Fibroblast of skin of left quadriceps (primary cell): ENCODE measurements around the gene GLCCI1.
A peak's percentile ranks its signal among the peaks of the same experiment; 100 is the strongest.
"Not testable (repeated sequence)": the region's sequence is repeated elsewhere in the genome, so short reads cannot be mapped to it uniquely, and the experiment has no call there.

Experiments used
- DNase-seq, 2 experiments: peaks; one replicate each; pipeline ENCODE4 v3.0.0-alpha.2; 2013; ENCODE audit warnings: low read depth in 2 of 2

GLCCI1 gene

GRCh38 chr7:8051373-8051772 is 82.8 kb downstream of the GLCCI1 start:
- no peak for DNase-seq

GRCh38 chr7:8051998-8052397 is 83.4 kb downstream of the GLCCI1 start:
- DNase-seq, result no peak

- DNase-seq, result no peak
These were observed 84.2 kb downstream of the GLCCI1 start for GRCh38 chr7:8052824-8053223.

GRCh38 chr7:8056439-8056838 is 87.8 kb downstream of the GLCCI1 start:
- no peak for DNase-seq

GRCh38 chr7:8057566-8057965 is 89.0 kb downstream of the GLCCI1 start:
- no peak for DNase-seq

GRCh38 chr7:8058322-8058721 is 89.7 kb downstream of the GLCCI1 start:
- no peak for DNase-seq

GRCh38 chr7:8058852-8059251 is 90.3 kb downstream of the GLCCI1 start:
- DNase-seq, result no peak

GRCh38 chr7:8060241-8060640 is 91.6 kb downstream of the GLCCI1 start:
- no peak for DNase-seq

GRCh38 chr7:8063300-8063699 is 94.7 kb downstream of the GLCCI1 start:
- DNase-seq, result not testable (repeated sequence)

- DNase-seq, result no peak
These were observed 95.2 kb downstream of the GLCCI1 start for GRCh38 chr7:8063706-8064297.

- DNase-seq, result no peak
These were observed 96.2 kb downstream of the GLCCI1 start for GRCh38 chr7:8064828-8065227.

GRCh38 chr7:8065356-8065813 is 96.8 kb downstream of the GLCCI1 start:
- DNase-seq, result peak; percentile 43 to 51

GRCh38 chr7:8068892-8069686 is 100.5 kb downstream of the GLCCI1 start:
- DNase-seq, result no peak

- no peak for DNase-seq
These were observed 102.0 kb downstream of the GLCCI1 start for GRCh38 chr7:8070451-8071180.

- no peak for DNase-seq
These were observed 109.8 kb downstream of the GLCCI1 start for GRCh38 chr7:8078418-8078817.

GRCh38 chr7:8082762-8083161 is 114.2 kb downstream of the GLCCI1 start:
- no peak for DNase-seq

GRCh38 chr7:8084836-8085235 is 116.2 kb downstream of the GLCCI1 start:
- no peak for DNase-seq

- DNase-seq, result no peak
These were observed 116.8 kb downstream of the GLCCI1 start for GRCh38 chr7:8085420-8085819.

GRCh38 chr7:8086239-8086638 is 117.6 kb downstream of the GLCCI1 start:
- no peak for DNase-seq

GRCh38 chr7:8089036-8089780 is 120.6 kb downstream of the GLCCI1 start:
- no peak for DNase-seq

GRCh38 chr7:8092140-8092539 is 123.5 kb downstream of the GLCCI1 start:
- no peak for DNase-seq
